Stimulated activated CD4-positive, alpha-beta T cell treated with anti-CD3 and anti-CD28 coated beads, Interleukin-4, amount 100 ng/mL, for 1 hour (primary cell): ENCODE measurements around the gene C5orf47.

Experiments
- DNase-seq: peaks from one replicate; pipeline ENCODE4 v3.0.0-alpha.2; 2020

Gene C5orf47

GRCh38 chr5:173988554-173989431 lies at the start of gene C5orf47:
Gene C5orf47 (plus strand): TSS chr5:173989170. CDS start chr5:173989264, 94 bp downstream.
- DNase-seq = no peak

- DNase-seq = no peak
These were observed 48.7 kb upstream of the C5orf47 start for GRCh38 chr5:173940269-173940668.

- DNase-seq = no peak
These were observed 47.9 kb upstream of the C5orf47 start for GRCh38 chr5:173941102-173941501.

- no peak for DNase-seq
These were observed 47.1 kb upstream of the C5orf47 start for GRCh38 chr5:173941758-173942401.

- DNase-seq = no peak
These were observed 44.5 kb upstream of the C5orf47 start for GRCh38 chr5:173944511-173944910.

- DNase-seq = no peak
These were observed 43.8 kb upstream of the C5orf47 start for GRCh38 chr5:173945160-173945559.

GRCh38 chr5:173946323-173946722 lies 42.6 kb upstream of the C5orf47 start:
- no peak for DNase-seq

GRCh38 chr5:173950829-173951228 lies 38.1 kb upstream of the C5orf47 start:
- no peak for DNase-seq

- DNase-seq = no peak
These were observed 35.4 kb upstream of the C5orf47 start for GRCh38 chr5:173953528-173954090.

GRCh38 chr5:173954671-173955521 lies 34.1 kb upstream of the C5orf47 start:
- no peak for DNase-seq

- no peak for DNase-seq
These were observed 28.0 kb upstream of the C5orf47 start for GRCh38 chr5:173960986-173961385.

GRCh38 chr5:173961418-173961817 lies 27.6 kb upstream of the C5orf47 start:
- no peak for DNase-seq

GRCh38 chr5:173962436-173962972 lies 26.5 kb upstream of the C5orf47 start:
- DNase-seq = no peak

GRCh38 chr5:173963182-173963838 lies 25.7 kb upstream of the C5orf47 start:
- DNase-seq = no peak

GRCh38 chr5:173963867-173964441 lies 25.0 kb upstream of the C5orf47 start:
- DNase-seq = no peak

GRCh38 chr5:173964506-173964905 lies 24.5 kb upstream of the C5orf47 start:
- no peak for DNase-seq

- no peak for DNase-seq
These were observed 21.7 kb upstream of the C5orf47 start for GRCh38 chr5:173967241-173967640.

- DNase-seq = no peak
These were observed 20.7 kb upstream of the C5orf47 start for GRCh38 chr5:173968154-173968797.

GRCh38 chr5:173969167-173970049 lies 19.6 kb upstream of the C5orf47 start:
- DNase-seq = no peak
